Ovary (tissue), 9 donors: ENCODE data around the gene SORCS2. TPM values are rescaled to one million over a fixed set of nuclear protein-coding genes. Genes with fewer than 3 reads are reported as not detected.

Experiments used
- DNase-seq, 5 donors: peaks; one replicate each; pipeline ENCODE4 v3.0.0-alpha.2; 2019 to 2020
- H3K27ac ChIP-seq, 2 donors: fragments of 200-600 bp; one replicate each; pipeline versions ENCODE4 v1.5.1 to v1.8.0; 2019 to 2022
- H3K27me3 ChIP-seq: fragments of 200-600 bp; one replicate; pipeline ENCODE4 v1.8.0; 2022
- H3K36me3 ChIP-seq: fragments of 200-600 bp; sonication (generic); one replicate; pipeline ENCODE4 v1.5.1; 2019
- H3K4me1 ChIP-seq: one replicate; pipeline ENCODE4 v1.8.1; 2013; ENCODE audit warnings: mild to moderate bottlenecking, moderate library complexity; ENCODE audit not compliant: insufficient read depth
- H3K4me3 ChIP-seq: fragments of 200-600 bp; sonication (generic); one replicate; pipeline ENCODE4 v1.5.1; 2017
- H3K9me3 ChIP-seq, 2 donors: fragments of 200-600 bp in 1 of 2; sonication (generic) in 1 of 2; one replicate each; pipeline versions ENCODE4 v1.5.1 to v1.8.1; 2013 to 2019; ENCODE audit warnings: mild to moderate bottlenecking in 1 of 2, moderate library complexity in 1 of 2
- CTCF ChIP-seq, 3 donors: fragments of 450-650 bp in 2 of 3; fragments of 200-600 bp in 1 of 3; IDR thresholded peaks; one replicate each; pipeline versions ENCODE4 v1.5.1 to v1.8.0; 2016 to 2022; ENCODE audit warnings: antibody characterized with exemption in 3 of 3, mild to moderate bottlenecking in 1 of 3
- EP300 ChIP-seq: sonication (generic); formaldehyde crosslinking; IDR thresholded peaks from one replicate; pipeline ENCODE4 v1.6.1; 2017; ENCODE audit warnings: antibody characterized with exemption
- POLR2A ChIP-seq: fragments of 450-650 bp; IDR thresholded peaks from one replicate; pipeline ENCODE4 v1.6.1; 2017; ENCODE audit warnings: antibody characterized with exemption, mild to moderate bottlenecking, moderate library complexity
- WGBS, 3 donors: extraction: QIAGEN DNeasy Blood & Tissue Kit in 1 of 3; methylation state at CpG; one replicate each; pipeline versions ENCODE4 v1.1.5 to v1.1.7; 2013 to 2017; 5-methylcytosine and 5-hydroxymethylcytosine counted together
- intact Hi-C, 4 donors: fragments of 100-400 bp; cut with DNase I; formaldehyde crosslinking; loops; one replicate each; pipeline versions ENCODE4 v1.11.0 to v1.15.1; 2022 to 2023
- polyA plus RNA-seq, 2 donors: library from polyadenylated mRNA; stranded (reverse); fragments of 200-250 nt in 1 of 2; fragments of 350-450 nt in 1 of 2; fragmentation: Illumina TruSeq in 1 of 2; extraction: RNeasy Lipid Tissue Mini Kit (QIAGEN cat#74804) in 1 of 2; gene quantifications; one replicate each; pipeline ENCODE4 v1.2.3, GENCODE V29; 2013 to 2014
- total RNA-seq, 7 donors: library from RNA; depleted of rRNA in 2 of 7; stranded (reverse); fragments of >200 nt in 2 of 7; fragmentation: NEBNext Ultra II Directional in 3 of 7; extraction: Animal tissue kit (Norgen Biotek cat#: 25700) in 3 of 7; gene quantifications; one replicate each; pipeline versions ENCODE4 v1.1.0 to v1.2.4, GENCODE V29; 2016 to 2023
- donor health status: DM: no; HTN: no; CAD: no; lungs with moderate emphysema.
- donor health status: DM: no; HTN: no; CAD: no.
- donor health status: Bipolar disorder and iron deficiency.
- donor health status: DM: yes; HTN: yes; CAD: no.
- donor health status: DM: no; HTN: no; CAD: no.
- donor health status: DM: yes; HTN: yes; CAD: no.

The SORCS2 gene
- total and polyA plus RNA-seq, 9 donors = 0.60 to 23.9 (median 7.1) TPM

- 87 to 89% (median 87%) methylated on average over 28 of the region's 28 CpGs for WGBS, 3 donors
- Histone ChIP-seq H3K4me1 (no peaks in the 10 kb centered on the region), H3K9me3 (no peaks in the 10 kb centered on the region), H3K36me3 (no peaks in the 10 kb centered on the region), H3K27me3 (no peaks in the 10 kb centered on the region), H3K4me3 (no peak overlapping the region), H3K27ac (no peak overlapping the region)
- no peak for DNase-seq
- TF ChIP-seq CTCF (IDR thresholded peaks at IDR 0.05) (no peak), POLR2A (no peak), EP300 (no peak)
- intact Hi-C loops = no loop called here
These were observed 483.4 kb downstream of the SORCS2 start for GRCh38 chr4:7675612-7676320.

- Histone ChIP-seq H3K4me1 (no peaks in the 10 kb centered on the region), H3K9me3 (no peaks in the 10 kb centered on the region), H3K27ac (no peak overlapping the region), H3K4me3 (no peak overlapping the region), H3K27me3 (no peaks in the 10 kb centered on the region), H3K36me3 (no peaks in the 10 kb centered on the region)
- TF ChIP-seq CTCF (IDR thresholded peaks at IDR 0.05) = no peak
- TF ChIP-seq POLR2A = no peak
- TF ChIP-seq EP300 = no peak
- DNase-seq = no peak
- intact Hi-C loops = no loop called here
- WGBS, 3 donors = 42 to 65% (median 52%) methylated on average over 4 of the region's 4 CpGs
These were observed 484.1 kb downstream of the SORCS2 start for GRCh38 chr4:7676398-7676922.

- H3K4me1 ChIP-seq = no peaks in the 10 kb centered on the region
- 92 to 98% (median 94%) methylated on average over 15 of the region's 15 CpGs for WGBS, 3 donors
- no peaks in the 10 kb centered on the region for H3K9me3 ChIP-seq
- H3K36me3 ChIP-seq = no peaks in the 10 kb centered on the region
- DNase-seq = no peak
- no peaks in the 10 kb centered on the region for H3K27me3 ChIP-seq
- H3K4me3 ChIP-seq = no peak overlapping the region
- H3K27ac ChIP-seq = no peak overlapping the region
- TF ChIP-seq POLR2A (no peak), CTCF (IDR thresholded peaks at IDR 0.05) (no peak), EP300 (no peak)
- intact Hi-C loops = no loop called here
These were observed 484.7 kb downstream of the SORCS2 start for GRCh38 chr4:7677086-7677485.

DNA sequence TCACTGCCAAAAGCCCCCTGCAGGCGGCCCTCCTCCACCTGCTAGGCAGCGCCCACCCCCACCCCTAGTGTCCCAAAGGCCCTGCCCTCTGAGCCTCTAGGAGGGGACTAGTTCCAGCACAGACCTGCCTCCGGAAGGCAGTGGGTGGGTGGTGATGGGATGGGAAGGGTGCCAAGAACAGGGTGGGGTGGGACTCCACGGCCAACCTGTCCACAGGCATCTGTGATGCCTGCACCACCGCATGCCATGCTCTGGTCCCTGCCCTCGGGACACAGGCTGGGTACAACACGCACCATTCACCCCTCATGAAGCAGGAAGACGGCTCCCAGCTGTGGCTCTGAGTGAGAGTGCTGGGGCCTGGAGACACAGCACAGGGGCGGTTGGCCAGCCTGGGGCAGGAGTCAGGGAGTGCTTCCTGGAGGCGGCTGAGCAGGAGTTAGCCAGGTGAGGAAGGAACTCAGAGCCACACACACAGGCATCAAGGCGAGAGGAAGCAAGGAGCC lies 485.5 kb downstream of the SORCS2 start:
- Histone ChIP-seq H3K4me3 (no peak overlapping the region), H3K9me3 (no peaks in the 10 kb centered on the region), H3K36me3 (no peaks in the 10 kb centered on the region), H3K27me3 (no peaks in the 10 kb centered on the region), H3K27ac (no peak overlapping the region), H3K4me1 (no peaks in the 10 kb centered on the region)
- intact Hi-C loops = no loop called here
- WGBS, 3 donors = 80 to 86% (median 85%) methylated on average over 11 of the region's 11 CpGs
- no peak for DNase-seq
- TF ChIP-seq CTCF (IDR thresholded peaks at IDR 0.05) (no peak), EP300 (no peak), POLR2A (no peak)
